GM18868 (cell line): ENCODE measurements around the gene RANBP17.
"Not testable (repeated sequence)": the region's sequence is repeated elsewhere in the genome, so short reads cannot be mapped to it uniquely, and the experiment has no call there.

Source experiments
- ATAC-seq: cut with Tn5 transposase; IDR thresholded peaks from one replicate; pipeline ENCODE4 v1.9.1; 2021; ENCODE audit warnings: mild to moderate bottlenecking, moderate library complexity; ENCODE audit not compliant: unreplicated experiment

Gene RANBP17

GRCh38 chr5:171283753-171284152 is 421.9 kb downstream of the RANBP17 start:
- ATAC-seq = no peak

DNA sequence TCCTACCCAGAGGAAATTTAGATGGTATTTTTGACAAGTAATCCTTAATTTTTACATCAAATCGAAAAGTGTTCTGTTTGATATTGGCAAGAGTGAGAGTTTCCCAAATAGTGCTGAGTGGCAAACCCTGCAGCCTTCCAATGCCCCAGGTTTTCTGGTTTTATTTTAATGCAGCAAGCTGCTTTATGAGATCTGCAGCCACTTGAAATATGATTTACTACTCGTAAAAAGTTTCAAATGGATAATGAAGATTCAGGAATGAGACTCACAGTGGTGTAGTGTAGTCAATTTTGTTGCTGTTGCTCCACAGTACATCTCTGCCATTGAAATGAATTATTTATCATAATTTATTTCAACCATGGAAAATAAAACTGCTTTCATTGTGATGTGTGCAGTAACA is 423.6 kb downstream of the RANBP17 start:
- ATAC-seq = no peak

DNA sequence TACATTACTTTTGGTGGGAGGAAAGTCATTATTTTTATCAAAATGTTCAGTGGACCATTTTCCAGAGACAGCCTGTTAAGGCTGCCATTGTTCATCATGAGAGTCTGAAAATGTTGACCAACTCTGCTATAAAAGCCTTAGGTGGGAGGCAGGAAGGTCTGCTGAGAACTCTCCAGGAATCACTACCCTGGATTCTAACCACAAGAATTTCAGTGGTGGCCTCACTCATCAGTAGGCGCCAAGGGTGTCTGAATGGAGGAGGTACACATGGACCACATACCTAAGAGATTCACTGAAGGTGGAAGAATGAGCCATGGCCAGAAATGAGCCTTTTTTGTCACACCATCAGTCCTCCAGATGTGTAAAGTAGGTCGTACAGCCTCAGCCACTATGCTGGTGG is 426.2 kb downstream of the RANBP17 start:
- no peak for ATAC-seq

- no peak for ATAC-seq
Observed at GRCh38 chr5:171291371-171291770, 429.6 kb downstream of the RANBP17 start.

DNA sequence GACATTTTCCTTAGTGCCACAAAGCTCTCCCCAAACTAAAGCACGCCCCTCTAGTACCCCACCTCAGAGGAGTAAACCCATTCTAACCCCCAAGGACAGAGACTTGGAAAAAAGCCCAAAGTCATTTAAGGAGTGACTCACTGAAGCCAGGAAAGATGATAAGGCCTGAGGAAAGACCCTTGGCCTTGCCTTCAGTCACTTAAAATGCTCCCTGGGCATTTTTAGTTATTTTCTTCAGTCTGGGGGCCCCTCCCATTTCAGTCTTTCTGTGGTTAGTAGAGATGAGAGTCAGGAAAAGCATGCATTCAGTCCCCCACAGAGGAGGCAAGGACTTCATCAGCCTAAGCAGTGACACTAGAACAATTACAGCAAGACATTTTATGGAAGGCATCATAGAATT is 433.5 kb downstream of the RANBP17 start:
- ATAC-seq = no peak

GRCh38 chr5:171295801-171296200 is 434.0 kb downstream of the RANBP17 start:
- no peak for ATAC-seq

DNA sequence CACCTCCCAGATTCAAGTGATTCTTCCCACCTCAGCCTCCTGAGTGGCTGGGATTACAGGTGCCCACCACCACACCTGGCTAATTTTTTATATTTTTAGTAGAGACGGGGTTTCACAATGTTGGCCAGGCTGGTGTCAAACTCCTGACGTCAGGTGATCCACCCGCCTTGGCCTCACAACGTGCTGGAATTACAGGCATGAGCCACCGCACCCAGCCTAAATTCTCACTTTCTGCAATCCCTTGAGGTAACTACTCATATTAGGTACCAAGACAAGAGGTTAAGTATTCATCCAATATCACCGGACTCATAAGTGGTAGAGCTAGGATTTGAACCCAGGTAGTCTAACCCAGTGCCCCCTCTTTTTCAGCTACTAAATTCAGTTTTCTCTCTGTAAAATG is 436.1 kb downstream of the RANBP17 start:
- not testable (repeated sequence) for ATAC-seq

DNA sequence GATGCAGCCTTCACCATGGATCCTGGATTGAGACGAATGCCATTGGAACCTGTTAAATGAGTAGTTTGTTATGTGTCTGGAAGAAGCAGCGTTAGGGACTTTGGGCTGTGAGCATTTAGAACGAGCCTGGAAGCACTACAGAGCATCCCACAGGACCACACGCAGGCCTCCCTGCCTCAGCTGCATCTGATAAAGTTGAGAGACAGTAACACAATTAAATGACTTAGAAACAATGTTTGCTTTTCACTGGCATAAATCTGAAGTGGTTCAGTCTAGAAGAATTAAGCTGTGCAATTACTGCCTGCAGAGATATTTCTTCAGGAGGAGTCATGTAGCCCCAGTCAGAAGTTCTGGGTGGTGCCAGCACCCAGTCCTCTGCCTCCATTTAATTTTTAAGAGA is 437.4 kb downstream of the RANBP17 start:
- ATAC-seq = no peak

DNA sequence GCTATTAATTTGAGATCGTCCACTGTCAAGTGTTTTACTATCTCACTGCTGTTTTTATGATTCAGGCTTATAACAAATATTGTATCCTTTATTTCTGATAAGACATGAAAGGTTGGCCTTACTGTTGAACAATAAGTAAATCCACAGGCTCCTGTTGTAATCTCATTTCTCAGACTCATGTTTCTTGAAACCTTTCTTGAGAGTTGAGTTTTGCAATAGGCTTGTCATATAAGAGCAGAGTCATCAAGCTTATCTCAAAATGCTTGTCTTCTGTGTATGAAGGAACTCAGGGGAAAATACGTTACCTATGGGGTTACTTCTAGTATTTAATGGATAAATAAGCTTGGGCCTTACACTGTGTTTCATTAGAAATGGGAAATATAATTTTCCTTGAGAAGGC is 438.0 kb downstream of the RANBP17 start:
- no peak for ATAC-seq

DNA sequence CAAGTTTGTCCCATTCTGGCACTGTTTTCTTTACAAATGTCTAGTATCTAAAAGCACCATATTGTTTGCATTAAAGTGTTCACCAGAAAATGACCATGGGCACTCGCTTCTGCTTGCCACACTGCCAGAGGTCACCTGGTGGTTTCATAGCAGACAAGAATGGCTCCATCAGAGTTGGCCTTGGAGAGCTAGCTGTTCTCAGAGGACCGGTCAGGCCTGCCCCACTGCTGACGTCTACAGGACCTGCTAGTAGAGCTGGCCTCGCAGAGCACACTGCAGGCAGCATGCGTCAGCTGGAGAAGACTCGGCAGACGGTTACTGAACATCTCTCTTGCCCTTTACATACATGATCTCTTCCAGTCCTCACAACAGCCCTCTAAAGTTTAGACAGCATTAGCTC is 438.5 kb downstream of the RANBP17 start:
- ATAC-seq = no peak

DNA sequence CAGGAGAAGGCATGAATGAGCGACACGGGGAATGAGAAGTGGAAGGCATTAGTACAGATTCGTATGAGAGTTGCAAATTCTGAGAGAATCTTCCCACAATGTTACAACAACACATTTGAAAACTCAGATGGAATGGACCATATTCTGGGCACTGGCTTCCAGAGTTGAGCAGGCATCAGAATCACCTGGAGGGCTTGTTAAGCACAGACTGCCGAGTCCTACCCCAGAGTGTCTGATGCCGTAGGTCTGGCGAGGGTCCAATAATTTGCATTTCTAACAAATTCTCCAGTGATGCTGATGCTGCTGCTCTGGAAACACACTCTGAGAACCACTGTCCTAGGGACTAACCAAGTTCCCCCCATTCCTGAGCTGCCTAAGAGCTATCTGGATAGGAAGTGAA is 444.3 kb downstream of the RANBP17 start:
- no peak for ATAC-seq

GRCh38 chr5:171306781-171307591 is 445.2 kb downstream of the RANBP17 start:
- no peak for ATAC-seq

GRCh38 chr5:171307789-171308452 is 446.1 kb downstream of the RANBP17 start:
- ATAC-seq = no peak

GRCh38 chr5:171308453-171309275 is 446.8 kb downstream of the RANBP17 start, which contains the start of gene TLX3:
Gene TLX3 (plus strand): TSS chr5:171309248. CDS start chr5:171309366, 118 bp downstream.
- ATAC-seq = no peak

DNA sequence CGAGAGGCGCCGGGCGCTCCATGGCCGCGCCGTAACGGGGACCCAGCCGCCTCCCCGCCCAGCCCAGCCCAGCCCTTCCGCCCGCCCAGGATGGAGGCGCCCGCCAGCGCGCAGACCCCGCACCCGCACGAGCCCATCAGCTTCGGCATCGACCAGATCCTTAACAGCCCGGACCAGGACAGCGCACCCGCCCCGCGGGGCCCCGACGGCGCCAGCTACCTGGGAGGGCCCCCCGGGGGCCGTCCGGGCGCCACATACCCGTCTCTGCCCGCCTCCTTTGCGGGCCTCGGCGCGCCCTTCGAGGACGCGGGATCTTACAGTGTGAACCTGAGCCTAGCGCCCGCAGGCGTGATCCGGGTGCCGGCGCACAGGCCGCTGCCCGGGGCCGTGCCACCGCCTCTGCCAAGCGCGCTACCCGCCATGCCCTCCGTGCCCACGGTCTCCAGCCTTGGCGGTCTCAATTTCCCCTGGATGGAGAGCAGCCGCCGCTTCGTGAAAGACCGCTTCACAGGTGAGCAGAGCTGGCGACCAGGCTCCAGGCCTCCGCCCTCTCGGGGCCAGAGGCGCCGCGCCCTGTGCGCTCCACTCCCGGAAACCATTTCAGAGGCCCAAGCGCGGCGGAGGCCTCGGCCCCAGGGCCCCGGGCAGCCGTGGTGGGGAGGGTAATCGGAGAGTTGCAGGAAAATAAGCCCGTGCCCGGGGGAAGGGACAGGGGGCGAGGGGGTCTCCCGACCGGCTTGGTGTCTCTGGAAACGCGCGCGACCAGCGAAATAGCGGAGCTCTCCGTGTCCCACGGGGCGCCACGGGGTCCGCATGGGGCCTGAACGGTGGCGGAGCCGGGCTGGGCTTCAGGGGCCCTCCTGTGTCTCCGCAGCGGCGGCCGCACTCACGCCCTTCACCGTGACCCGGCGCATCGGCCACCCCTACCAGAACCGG is 447.7 kb downstream of the RANBP17 start:
- ATAC-seq = no peak

GRCh38 chr5:171310212-171310818 is 448.5 kb downstream of the RANBP17 start:
- no peak for ATAC-seq

DNA sequence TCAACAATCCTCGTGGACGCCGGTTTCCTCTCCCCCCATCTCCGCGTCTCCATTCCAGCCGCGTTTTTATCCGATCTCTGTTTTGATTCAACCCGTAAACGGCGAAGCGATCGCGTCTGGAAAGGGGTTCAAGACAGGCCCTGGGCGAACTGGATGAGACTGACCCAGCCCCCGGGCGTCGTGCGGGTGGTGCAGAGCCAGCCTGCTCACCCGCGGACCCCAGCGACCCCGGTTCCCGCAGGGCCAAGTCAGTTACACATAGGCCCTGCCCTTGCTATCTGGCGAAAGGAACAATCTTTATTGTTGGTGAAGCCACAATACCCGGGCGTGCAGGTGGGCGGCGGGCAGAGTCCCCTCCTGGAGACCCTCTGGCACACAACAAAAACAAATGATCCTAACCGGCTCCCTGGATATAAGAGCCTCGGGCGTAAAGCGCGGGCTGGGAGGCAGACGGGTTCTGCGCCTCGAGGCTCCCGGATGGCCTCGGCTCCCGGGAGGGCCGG is 449.1 kb downstream of the RANBP17 start:
- ATAC-seq = no peak

- ATAC-seq = no peak
Observed at GRCh38 chr5:171311322-171312077, 449.7 kb downstream of the RANBP17 start.
